Left ventricle myocardium inferior (tissue), 1 donor: Measurements from ENCODE around the gene C20orf202. TPM values are rescaled to one million over a fixed set of nuclear protein-coding genes. Genes with fewer than 3 reads are reported as not detected.

ENCODE experiments used
- DNase-seq: peaks from one replicate; pipeline ENCODE4 v3.0.0-alpha.2; 2020
- H3K27ac ChIP-seq: fragments of 200-600 bp; replicated peaks from 2 replicates; pipeline ENCODE4 v1.8.0; 2021
- H3K27me3 ChIP-seq: fragments of 200-600 bp; 2 replicates; pipeline ENCODE4 v1.8.0; 2021; ENCODE audit warnings: low read depth
- H3K36me3 ChIP-seq: fragments of 200-600 bp; 2 replicates; pipeline ENCODE4 v1.8.0; 2021
- H3K4me1 ChIP-seq: fragments of 200-600 bp; 2 replicates; pipeline ENCODE4 v1.8.0; 2021
- H3K4me3 ChIP-seq: fragments of 200-600 bp; 2 replicates; pipeline ENCODE4 v1.8.0; 2021; ENCODE audit warnings: mild to moderate bottlenecking, moderate library complexity
- H3K9me3 ChIP-seq: fragments of 200-600 bp; replicated peaks from 2 replicates; pipeline ENCODE4 v1.8.0; 2021
- intact Hi-C: fragments of 100-400 bp; cut with micrococcal nuclease; formaldehyde crosslinking; loops from one replicate; pipeline ENCODE4 v1.11.0; 2022
- total RNA-seq: library from RNA; stranded (reverse); fragmentation: NEBNext Ultra II Directional; extraction: Animal tissue kit (Norgen Biotek cat#: 25700); gene quantifications from one replicate; pipeline ENCODE4 v1.2.1, GENCODE V29; 2021
- TF ChIP-seq, protein P1 (sequence below): fragments of 200-600 bp; IDR thresholded peaks from 2 replicates; pipeline ENCODE4 v1.8.0; 2021; ENCODE audit warnings: antibody characterized with exemption, mild to moderate bottlenecking, borderline replicate concordance
- donor health status: DM: no; HTN: yes; CAD: no; lungs with severe emphysema.

C20orf202 gene
- total RNA-seq, 1 donor from 2014 or later: 0.41 TPM

DNA sequence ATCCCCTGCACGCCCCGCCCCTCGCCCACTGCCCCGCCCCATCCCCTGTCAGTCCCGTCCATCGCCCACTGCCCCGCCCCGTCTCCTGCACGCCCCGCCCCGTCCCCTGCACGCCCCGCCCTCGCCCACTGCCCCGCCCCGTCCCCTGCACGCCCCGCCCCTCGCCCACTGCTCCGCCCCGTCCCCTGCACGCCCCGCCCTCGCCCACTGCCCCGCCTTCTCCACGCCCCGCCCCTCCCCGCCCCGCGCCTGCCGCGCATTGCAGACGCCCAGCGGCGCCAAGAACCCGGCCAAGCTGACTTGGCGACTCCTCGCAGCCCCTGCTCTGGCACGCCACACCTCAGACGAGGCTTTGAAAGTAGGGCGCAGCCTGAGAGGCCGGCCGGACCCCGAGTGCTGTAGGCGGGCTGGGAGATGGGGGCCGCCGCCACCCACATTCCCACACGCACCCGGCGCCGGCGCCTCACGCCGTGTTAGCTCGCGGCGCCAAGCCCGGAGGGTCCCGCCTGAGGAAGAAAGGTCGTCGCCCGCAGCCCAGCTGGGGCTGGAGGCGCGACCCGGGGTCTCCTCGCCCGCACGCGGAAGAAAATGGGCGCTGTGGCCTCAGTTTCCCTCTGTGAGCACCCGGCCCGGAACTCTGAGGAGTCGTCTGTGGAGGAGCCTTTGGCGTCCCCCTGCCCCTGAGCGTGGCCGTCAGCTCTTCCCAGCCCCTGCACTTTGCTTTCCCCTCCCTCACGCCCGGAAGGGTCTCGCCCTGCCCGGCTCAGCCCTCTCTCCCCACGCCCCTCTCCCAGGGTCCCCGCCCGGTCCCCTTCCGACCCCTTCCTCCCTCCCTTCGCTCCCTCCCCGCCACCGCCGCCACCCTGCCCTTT, 22.8 kb downstream of the C20orf202 start, which contains the start of gene RAD21L1:
RAD21L1 (plus strand) TSS at position 262 of the 872 bp plus-strand sequence. CDS start 2,410 bp downstream, outside the sequence.
- Histone ChIP-seq H3K27ac (peak within 1 kb of the TSS; percentile 33), H3K36me3 (no peaks in the 10 kb centered on the region), H3K27me3 (peaks cover 49% of the 10 kb centered on the region), H3K9me3 (peaks cover 17% of the 10 kb centered on the region), H3K4me3 (peak within 1 kb of the TSS; percentile 76), H3K4me1 (peaks cover 19% of the 10 kb centered on the region)
- DNase-seq: peak; percentile 77
- TF ChIP-seq, protein P1, sequence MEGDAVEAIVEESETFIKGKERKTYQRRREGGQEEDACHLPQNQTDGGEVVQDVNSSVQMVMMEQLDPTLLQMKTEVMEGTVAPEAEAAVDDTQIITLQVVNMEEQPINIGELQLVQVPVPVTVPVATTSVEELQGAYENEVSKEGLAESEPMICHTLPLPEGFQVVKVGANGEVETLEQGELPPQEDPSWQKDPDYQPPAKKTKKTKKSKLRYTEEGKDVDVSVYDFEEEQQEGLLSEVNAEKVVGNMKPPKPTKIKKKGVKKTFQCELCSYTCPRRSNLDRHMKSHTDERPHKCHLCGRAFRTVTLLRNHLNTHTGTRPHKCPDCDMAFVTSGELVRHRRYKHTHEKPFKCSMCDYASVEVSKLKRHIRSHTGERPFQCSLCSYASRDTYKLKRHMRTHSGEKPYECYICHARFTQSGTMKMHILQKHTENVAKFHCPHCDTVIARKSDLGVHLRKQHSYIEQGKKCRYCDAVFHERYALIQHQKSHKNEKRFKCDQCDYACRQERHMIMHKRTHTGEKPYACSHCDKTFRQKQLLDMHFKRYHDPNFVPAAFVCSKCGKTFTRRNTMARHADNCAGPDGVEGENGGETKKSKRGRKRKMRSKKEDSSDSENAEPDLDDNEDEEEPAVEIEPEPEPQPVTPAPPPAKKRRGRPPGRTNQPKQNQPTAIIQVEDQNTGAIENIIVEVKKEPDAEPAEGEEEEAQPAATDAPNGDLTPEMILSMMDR: no peak
- intact Hi-C loops: no loop called here

DNA sequence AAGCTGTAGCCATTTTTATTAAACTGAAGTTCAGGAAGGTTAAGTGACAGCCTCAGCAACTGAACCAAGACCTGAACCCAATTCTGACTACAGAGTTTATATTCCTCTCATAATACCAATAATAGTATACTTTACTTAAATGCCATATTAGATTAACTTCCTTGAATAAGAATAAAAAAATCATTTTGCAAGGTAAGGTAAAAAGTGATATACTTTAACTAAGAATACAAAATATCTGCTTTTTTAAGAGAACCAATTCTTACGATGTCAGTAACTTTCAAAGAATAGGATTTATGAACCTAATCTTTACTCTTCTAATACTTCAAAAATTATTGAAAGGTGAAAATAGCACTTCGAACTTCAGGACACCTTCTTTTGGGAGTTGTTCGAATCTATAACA, 26.3 kb downstream of the C20orf202 start:
- intact Hi-C loops: no loop called here
- Histone ChIP-seq H3K27ac (no peak overlapping the region), H3K4me3 (no peak overlapping the region), H3K4me1 (peaks cover 19% of the 10 kb centered on the region), H3K36me3 (no peaks in the 10 kb centered on the region), H3K27me3 (peaks cover 61% of the 10 kb centered on the region), H3K9me3 (no peaks in the 10 kb centered on the region)
- TF ChIP-seq, protein P1: no peak
- DNase-seq: no peak

DNA sequence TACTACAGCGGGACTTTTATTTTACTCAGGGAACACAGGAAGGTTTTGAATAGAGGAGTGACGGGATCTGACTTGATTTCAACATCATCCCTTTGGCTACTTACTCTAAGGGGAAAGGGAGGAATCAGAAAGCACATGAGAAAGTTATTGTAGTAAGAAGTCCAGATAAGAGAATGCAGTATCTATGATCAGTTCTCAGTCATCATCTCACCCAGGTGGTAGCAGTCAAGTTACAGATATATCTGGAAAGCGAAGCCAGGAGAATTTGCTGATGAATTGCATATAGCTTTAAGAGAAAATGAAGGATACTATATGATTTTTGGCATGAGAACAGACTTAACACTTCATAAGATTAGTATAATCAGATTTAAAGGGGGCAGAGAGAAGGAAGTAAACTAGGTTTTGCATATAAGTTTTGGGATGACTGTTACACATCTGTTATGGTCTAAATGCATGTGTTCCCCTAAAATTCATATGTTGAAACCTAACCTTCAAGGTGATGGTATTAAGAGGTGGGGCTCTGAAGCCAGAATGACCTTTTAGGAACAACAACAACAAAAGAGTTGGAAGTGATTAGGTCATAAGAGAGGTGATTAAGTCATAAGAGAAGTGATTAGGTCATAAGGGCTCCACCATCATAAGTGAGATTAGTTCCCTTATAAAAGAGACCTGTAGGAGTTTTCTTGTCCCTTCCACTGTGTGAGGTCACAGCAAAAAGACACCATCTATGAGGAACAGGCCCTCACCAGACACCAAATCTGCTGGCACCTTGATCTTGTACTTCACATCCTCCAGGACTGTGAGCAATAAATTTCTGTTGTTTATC, 29.2 kb downstream of the C20orf202 start:
- TF ChIP-seq, protein P1: no peak
- intact Hi-C loops: no loop called here
- Histone ChIP-seq H3K36me3 (no peaks in the 10 kb centered on the region), H3K4me1 (no peaks in the 10 kb centered on the region), H3K4me3 (no peak overlapping the region), H3K9me3 (no peaks in the 10 kb centered on the region), H3K27me3 (peaks cover 52% of the 10 kb centered on the region), H3K27ac (no peak overlapping the region)
- DNase-seq: no peak

DNA sequence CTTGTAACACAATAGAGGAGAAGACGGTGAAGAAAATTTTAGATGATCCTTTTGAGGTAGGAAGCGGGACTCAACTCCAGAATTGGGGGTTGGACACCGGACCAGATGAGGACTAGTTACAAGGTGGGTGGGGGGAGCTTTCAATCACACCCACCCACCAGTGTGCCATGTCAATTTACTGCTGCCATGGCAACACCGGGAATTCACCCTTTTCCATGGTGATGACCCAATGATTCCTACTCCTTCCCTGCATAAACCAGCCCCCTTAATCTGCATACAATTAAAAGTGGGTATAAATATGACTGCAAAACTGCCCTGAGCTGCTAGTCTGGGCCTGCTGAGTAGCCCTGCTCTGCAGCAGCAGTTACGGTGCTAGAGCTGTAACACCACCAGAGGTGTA, 37.3 kb downstream of the C20orf202 start:
- Histone ChIP-seq H3K9me3 (no peaks in the 10 kb centered on the region), H3K27me3 (peaks cover 25% of the 10 kb centered on the region), H3K4me3 (no peak overlapping the region), H3K4me1 (peaks cover under 1% of the 10 kb centered on the region), H3K36me3 (no peaks in the 10 kb centered on the region), H3K27ac (no peak overlapping the region)
- TF ChIP-seq, protein P1: no peak
- intact Hi-C loops: no loop called here
- DNase-seq: no peak

DNA sequence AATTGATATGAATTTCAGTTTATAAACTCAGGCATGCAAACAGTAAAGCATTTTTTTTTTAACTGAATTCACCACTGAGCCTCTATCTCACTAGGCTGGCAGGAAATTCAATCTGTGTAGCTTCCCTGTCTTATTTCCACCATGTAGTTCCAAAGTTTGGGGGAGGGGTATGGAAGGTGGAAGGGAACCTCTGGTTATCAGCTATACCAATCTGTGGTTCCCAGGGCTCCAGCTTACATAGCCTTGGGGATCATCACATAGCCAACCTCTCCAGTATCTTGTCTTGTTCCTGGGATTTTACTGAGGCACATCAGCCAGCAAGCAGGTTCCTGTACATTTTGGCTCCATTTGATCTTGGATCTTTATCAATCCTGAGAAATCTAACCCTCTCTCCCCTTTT, 38.2 kb downstream of the C20orf202 start:
- DNase-seq: no peak
- TF ChIP-seq, protein P1: no peak
- H3K27me3 ChIP-seq: peaks cover 25% of the 10 kb centered on the region
- H3K4me3 ChIP-seq: no peak overlapping the region
- intact Hi-C loops: no loop called here
- no peaks in the 10 kb centered on the region for H3K36me3 ChIP-seq
- H3K27ac ChIP-seq: no peak overlapping the region
- no peaks in the 10 kb centered on the region for H3K9me3 ChIP-seq
- peaks cover 3% of the 10 kb centered on the region for H3K4me1 ChIP-seq
